Measurements from ENCODE around the gene EVA1A. TPM values are rescaled to one million over a fixed set of nuclear protein-coding genes. Genes with fewer than 3 reads are reported as not detected.

The EVA1A gene
- total RNA-seq, 2 experiments from 2014 or later = not detected

DNA sequence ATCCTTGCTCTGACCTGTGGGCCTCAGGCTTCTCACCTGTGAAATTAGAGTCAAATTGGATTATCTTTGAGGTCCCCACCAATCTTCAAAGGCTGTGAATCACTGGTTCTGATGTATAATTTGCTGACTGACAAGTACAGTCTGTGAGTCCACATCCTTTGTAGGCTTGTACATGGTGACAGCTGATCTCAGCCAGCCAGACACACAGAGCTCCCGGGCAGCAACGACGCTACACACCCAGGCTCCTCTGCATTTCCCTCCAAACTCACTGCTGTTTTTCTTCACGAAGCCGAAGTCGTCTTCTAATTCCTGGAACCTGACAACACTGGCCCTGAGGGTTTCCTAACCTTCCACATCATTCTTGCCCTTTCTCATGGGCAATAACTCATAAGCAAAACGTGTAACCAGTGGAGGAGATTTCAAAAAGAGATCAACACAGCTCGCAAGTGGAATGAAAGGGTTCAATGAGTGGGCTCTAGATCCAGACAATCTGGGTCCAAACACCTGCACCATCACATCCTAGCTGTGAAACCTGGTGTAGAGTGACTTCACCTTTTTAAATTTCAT, 37.9 kb upstream of the EVA1A start:
- H3K4me3 ChIP-seq (ENCODE audit: low read depth, low read length, poor library complexity, severe bottlenecking) = no peak overlapping the region
- H3K36me3 ChIP-seq (ENCODE audit: insufficient read depth, low read length) = no peaks in the 10 kb centered on the region
- intact Hi-C loops (cut with micrococcal nuclease; ENCODE audit: unreplicated experiment) = no loop called here
- no peak for TF ChIP-seq EZH2phosphoT487 (IDR thresholded peaks at IDR 0.05; ENCODE audit: borderline replicate concordance, low read depth, low read length)
- TF ChIP-seq CTCF (conservative IDR thresholded peaks at IDR 0.05; ENCODE audit: low read length) = no peak
- H2AFZ ChIP-seq (ENCODE audit: low read length) = no peak overlapping the region
- no peaks in the 10 kb centered on the region for H3K79me2 ChIP-seq (ENCODE audit: insufficient read depth, low read depth, low read length)
- POLR2A ChIA-PET = no interaction called here
- BruUV-seq (replicated peaks) = no TSS peak
- CTCF ChIA-PET (ENCODE audit: unreplicated experiment) = no interaction called here
- no peaks in the 10 kb centered on the region for H3K9me3 ChIP-seq (ENCODE audit: low read length)
- no peaks in the 10 kb centered on the region for H3K9me2 ChIP-seq (ENCODE audit: insufficient read depth, low read length)
- no peak for DNase-seq (ENCODE audit: low spot score)
- no peak overlapping the region for H3K4me2 ChIP-seq (ENCODE audit: low read length)
- H3K4me1 ChIP-seq (ENCODE audit: insufficient read depth, low read length, poor library complexity, severe bottlenecking) = no peaks in the 10 kb centered on the region
- H3K27ac ChIP-seq (ENCODE audit: low read depth, low read length, poor library complexity, severe bottlenecking) = no peak overlapping the region
- no peaks in the 10 kb centered on the region for H4K20me1 ChIP-seq (ENCODE audit: insufficient read depth, low read length)

GRCh38 chr2:75597949-75598348, 37.2 kb upstream of the EVA1A start:
- Histone ChIP-seq H3K79me2 (ENCODE audit: insufficient read depth, low read depth, low read length) (no peaks in the 10 kb centered on the region), H3K27ac (ENCODE audit: low read depth, low read length, poor library complexity, severe bottlenecking) (no peak overlapping the region), H3K9me3 (ENCODE audit: low read length) (no peaks in the 10 kb centered on the region), H3K4me3 (ENCODE audit: low read depth, low read length, poor library complexity, severe bottlenecking) (no peak overlapping the region), H3K4me1 (ENCODE audit: insufficient read depth, low read length, poor library complexity, severe bottlenecking) (no peaks in the 10 kb centered on the region), H3K4me2 (ENCODE audit: low read length) (no peak overlapping the region), H2AFZ (ENCODE audit: low read length) (no peak overlapping the region), H3K9me2 (ENCODE audit: insufficient read depth, low read length) (no peaks in the 10 kb centered on the region), H3K36me3 (ENCODE audit: insufficient read depth, low read length) (no peaks in the 10 kb centered on the region), H4K20me1 (ENCODE audit: insufficient read depth, low read length) (no peaks in the 10 kb centered on the region)
- no peak for TF ChIP-seq EZH2phosphoT487 (IDR thresholded peaks at IDR 0.05; ENCODE audit: borderline replicate concordance, low read depth, low read length)
- TF ChIP-seq CTCF (conservative IDR thresholded peaks at IDR 0.05; ENCODE audit: low read length) = no peak
- DNase-seq (ENCODE audit: low spot score) = no peak
- ChIA-PET POLR2A (no interaction called here), CTCF (ENCODE audit: unreplicated experiment) (no interaction called here)
- intact Hi-C loops (cut with micrococcal nuclease; ENCODE audit: unreplicated experiment) = no loop called here
- no TSS peak for BruUV-seq (replicated peaks)

DNA sequence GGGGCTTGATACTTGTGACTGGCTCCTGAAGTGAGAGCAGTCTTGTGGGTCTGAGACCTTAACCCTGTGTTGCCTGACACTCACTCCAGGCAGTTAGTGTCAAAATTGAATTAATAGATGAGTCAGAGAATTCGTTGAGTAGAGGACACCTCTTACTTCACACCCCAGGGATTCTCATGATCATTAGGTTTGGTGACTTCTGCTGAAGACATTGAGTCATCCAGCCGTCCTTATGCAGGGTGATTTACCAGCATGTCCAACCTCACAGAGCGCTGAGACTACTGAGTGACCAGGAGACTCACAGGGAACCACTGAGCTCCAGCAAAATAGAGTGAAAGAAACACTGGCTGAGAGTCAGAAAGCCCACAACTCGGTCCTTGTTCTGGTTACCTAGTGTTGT, 36.0 kb upstream of the EVA1A start:
- Histone ChIP-seq H3K4me3 (ENCODE audit: low read depth, low read length, poor library complexity, severe bottlenecking) (no peak overlapping the region), H3K9me2 (ENCODE audit: insufficient read depth, low read length) (no peaks in the 10 kb centered on the region)
- CTCF ChIA-PET (ENCODE audit: unreplicated experiment) = no interaction called here

More for the DNA sequence above, 36.0 kb upstream of the EVA1A start:
- H3K9me3 ChIP-seq (ENCODE audit: low read length) = no peaks in the 10 kb centered on the region
- no peak overlapping the region for H2AFZ ChIP-seq (ENCODE audit: low read length)
- no TSS peak for BruUV-seq (replicated peaks)
- TF ChIP-seq EZH2phosphoT487 (IDR thresholded peaks at IDR 0.05; ENCODE audit: borderline replicate concordance, low read depth, low read length) (no peak), CTCF (conservative IDR thresholded peaks at IDR 0.05; ENCODE audit: low read length) (no peak)
- H3K4me1 ChIP-seq (ENCODE audit: insufficient read depth, low read length, poor library complexity, severe bottlenecking) = no peaks in the 10 kb centered on the region
- POLR2A ChIA-PET = interaction anchor here (0.5 kb wide), 1 partner anchor 56 kb away, joined by 4 read pairs; no protein-coding TSS in a partner anchor
- no peak overlapping the region for H3K27ac ChIP-seq (ENCODE audit: low read depth, low read length, poor library complexity, severe bottlenecking)
- H4K20me1 ChIP-seq (ENCODE audit: insufficient read depth, low read length) = no peaks in the 10 kb centered on the region
- H3K4me2 ChIP-seq (ENCODE audit: low read length) = no peak overlapping the region
- intact Hi-C loops (cut with micrococcal nuclease; ENCODE audit: unreplicated experiment) = no loop called here
- no peaks in the 10 kb centered on the region for H3K79me2 ChIP-seq (ENCODE audit: insufficient read depth, low read depth, low read length)
- no peak for DNase-seq (ENCODE audit: low spot score)
- H3K36me3 ChIP-seq (ENCODE audit: insufficient read depth, low read length) = no peaks in the 10 kb centered on the region
